Aorta (tissue), 5 donors: ENCODE measurements around the gene RGSL1. TPM values are rescaled to one million over a fixed set of nuclear protein-coding genes. Genes with fewer than 3 reads are reported as not detected.

Experiments
- ATAC-seq: fragments of 200-7000 bp; cut with Tn5 transposase; one replicate; pipeline ENCODE4 v1.9.1; 2022; ENCODE audit warnings: moderate library complexity; ENCODE audit not compliant: low FRiP score
- DNase-seq, 2 donors: peaks; one replicate each; pipeline ENCODE4 v3.0.0-alpha.2; 2020
- H3K27ac ChIP-seq, 2 donors: one replicate each; pipeline ENCODE4 v1.5.1; 2013; ENCODE audit warnings: low read length in 2 of 2, mild to moderate bottlenecking in 2 of 2, moderate library complexity in 2 of 2, control low read depth in 1 of 2, inconsistent platforms in 1 of 2, low read depth in 1 of 2
- H3K27me3 ChIP-seq, 2 donors: one replicate each; pipeline ENCODE4 v1.6.1; 2013; ENCODE audit warnings: control low read depth in 1 of 2, low read length in 1 of 2, mild to moderate bottlenecking in 1 of 2, moderate library complexity in 1 of 2; ENCODE audit not compliant: insufficient read depth in 2 of 2, control insufficient read depth in 1 of 2
- H3K36me3 ChIP-seq, 2 donors: one replicate each; pipeline ENCODE4 v1.6.1; 2013; ENCODE audit warnings: control low read depth in 1 of 2, low read length in 1 of 2, mild to moderate bottlenecking in 1 of 2; ENCODE audit not compliant: insufficient read depth in 2 of 2, control insufficient read depth in 1 of 2
- H3K4me1 ChIP-seq, 2 donors: one replicate each; pipeline ENCODE4 v1.6.1; 2013; ENCODE audit warnings: low read length in 2 of 2, control low read depth in 1 of 2, mild to moderate bottlenecking in 1 of 2, moderate library complexity in 1 of 2; ENCODE audit not compliant: insufficient read depth in 2 of 2, control insufficient read depth in 1 of 2
- H3K4me3 ChIP-seq, 2 donors: one replicate each; pipeline ENCODE4 v1.5.1; 2013; ENCODE audit warnings: low read length in 2 of 2, control low read depth in 1 of 2, mild to moderate bottlenecking in 1 of 2
- H3K9me3 ChIP-seq: one replicate; pipeline ENCODE4 v1.6.1; 2013; ENCODE audit warnings: mild to moderate bottlenecking, low read length; ENCODE audit not compliant: control insufficient read depth
- WGBS, 2 donors: extraction: QIAGEN DNeasy Blood & Tissue Kit; methylation state at CpG; one replicate each; pipeline ENCODE4 v1.1.7; 2013; 5-methylcytosine and 5-hydroxymethylcytosine counted together
- intact Hi-C, 2 donors: fragments of 100-400 bp; cut with DNase I; formaldehyde crosslinking; loops; one replicate each; pipeline versions ENCODE4 v1.14.2 to v1.15.0; 2022
- polyA plus RNA-seq, 2 donors: library from polyadenylated mRNA; stranded (reverse); fragments of 200-250 nt; gene quantifications; one replicate each; pipeline ENCODE4 v1.2.3, GENCODE V29; 2013
- total RNA-seq, 2 donors: library from RNA; stranded (reverse); fragmentation: NEBNext Ultra II Directional; extraction: Animal tissue kit (Norgen Biotek cat#: 25700); gene quantifications; one replicate each; pipeline ENCODE4 v1.2.1, GENCODE V29; 2021
- donor health status: healthy with polysubstance abuse.
- donor health status: Bipolar disorder and iron deficiency.
- donor health status: DM: no; HTN: no; CAD: no.
- donor health status: DM: no; HTN: no; CAD: no.
- donor health status: DM: yes; HTN: yes; CAD: no.

Gene RGSL1
- total and polyA plus RNA-seq, 4 donors = not detected

DNA sequence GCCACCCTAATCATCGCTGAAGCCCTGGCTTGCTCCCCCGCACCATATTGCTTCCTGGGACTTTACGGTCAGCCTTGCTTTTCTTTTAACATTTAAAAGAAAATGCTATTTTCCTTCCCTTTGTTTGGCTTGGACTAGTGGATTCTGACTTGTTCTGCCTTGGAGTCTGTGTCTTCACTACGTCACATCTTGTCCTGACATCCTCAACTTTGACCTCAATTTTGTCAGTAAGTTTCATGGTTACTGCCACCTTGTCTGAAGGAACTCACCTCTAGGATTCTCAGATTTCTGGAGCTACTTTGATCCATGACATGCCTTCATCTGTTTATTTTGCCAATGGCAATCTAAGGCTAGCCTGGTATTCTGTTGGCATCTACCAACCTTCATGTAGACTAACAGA is 134.8 kb downstream of the RGSL1 start:
- intact Hi-C loops = no loop called here
- 88 to 89% methylated on average over 4 of the region's 4 CpGs for WGBS, 2 donors
- Histone ChIP-seq H3K4me3 (no peak overlapping the region), H3K4me1 (no peaks in the 10 kb centered on the region), H3K9me3 (no peaks in the 10 kb centered on the region), H3K27ac (no peak overlapping the region), H3K36me3 (peaks cover under 1 to 8% of the 10 kb centered on the region in 2 donors), H3K27me3 (no peaks in the 10 kb centered on the region)
- ATAC-seq (no peak), DNase-seq (no peak)

DNA sequence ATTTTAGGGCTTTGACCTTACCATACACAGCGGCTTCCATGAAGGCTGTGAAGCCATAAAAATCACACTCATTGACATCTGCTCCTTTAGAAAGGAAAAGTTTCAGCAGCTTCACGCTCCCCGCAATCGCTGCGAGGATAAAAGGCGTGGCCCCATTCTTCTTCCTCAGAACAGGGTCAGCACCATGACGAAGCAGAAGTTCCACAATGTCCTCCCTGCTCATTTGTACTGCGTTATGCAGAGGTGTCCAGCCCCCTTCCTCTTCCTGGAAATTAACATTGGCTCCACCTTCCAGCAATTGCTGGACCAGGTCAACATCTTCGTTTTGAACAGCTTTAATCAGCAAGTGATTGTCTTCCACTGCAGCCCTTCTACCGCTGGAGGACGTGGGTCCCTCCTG is 136.4 kb downstream of the RGSL1 start:
- no peak for ATAC-seq
- 91 to 93% methylated on average over 11 of the region's 11 CpGs for whole genome bisulfite sequencing, 2 donors
- Histone ChIP-seq H3K27me3 (no peaks in the 10 kb centered on the region), H3K27ac (no peak overlapping the region), H3K4me3 (no peak overlapping the region), H3K9me3 (no peaks in the 10 kb centered on the region), H3K4me1 (no peaks in the 10 kb centered on the region), H3K36me3 (peaks cover 0 to 5% of the 10 kb centered on the region in 2 donors)
- intact Hi-C loops = no loop called here
- no peak for DNase-seq

DNA sequence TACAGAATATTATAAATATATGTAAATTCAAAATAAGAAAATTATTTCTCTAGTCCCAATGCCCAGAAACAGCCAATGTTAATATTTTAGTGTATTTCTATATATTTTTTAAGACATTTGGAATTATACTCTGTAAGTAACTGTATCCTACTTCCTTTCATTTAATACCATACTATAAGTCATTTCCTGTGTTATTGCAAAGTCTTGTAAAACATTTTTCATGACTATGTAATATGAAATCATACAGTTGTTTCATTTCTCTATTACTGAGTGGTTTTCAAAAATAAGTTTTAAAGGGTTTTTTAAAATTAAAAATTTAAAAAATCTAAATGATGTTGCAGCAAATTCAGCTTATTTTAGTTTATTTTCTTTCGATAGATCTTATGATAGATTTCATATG is 137.1 kb downstream of the RGSL1 start:
- intact Hi-C loops = no loop called here
- Histone ChIP-seq H3K36me3 (peaks cover 0 to 2% of the 10 kb centered on the region in 2 donors), H3K4me3 (no peak overlapping the region), H3K27ac (no peak overlapping the region), H3K27me3 (no peaks in the 10 kb centered on the region), H3K4me1 (no peaks in the 10 kb centered on the region), H3K9me3 (no peaks in the 10 kb centered on the region)
- ATAC-seq (no peak), DNase-seq (no peak)
- WGBS, 2 donors = 0% methylated on average over 1 of the region's 1 CpG

DNA sequence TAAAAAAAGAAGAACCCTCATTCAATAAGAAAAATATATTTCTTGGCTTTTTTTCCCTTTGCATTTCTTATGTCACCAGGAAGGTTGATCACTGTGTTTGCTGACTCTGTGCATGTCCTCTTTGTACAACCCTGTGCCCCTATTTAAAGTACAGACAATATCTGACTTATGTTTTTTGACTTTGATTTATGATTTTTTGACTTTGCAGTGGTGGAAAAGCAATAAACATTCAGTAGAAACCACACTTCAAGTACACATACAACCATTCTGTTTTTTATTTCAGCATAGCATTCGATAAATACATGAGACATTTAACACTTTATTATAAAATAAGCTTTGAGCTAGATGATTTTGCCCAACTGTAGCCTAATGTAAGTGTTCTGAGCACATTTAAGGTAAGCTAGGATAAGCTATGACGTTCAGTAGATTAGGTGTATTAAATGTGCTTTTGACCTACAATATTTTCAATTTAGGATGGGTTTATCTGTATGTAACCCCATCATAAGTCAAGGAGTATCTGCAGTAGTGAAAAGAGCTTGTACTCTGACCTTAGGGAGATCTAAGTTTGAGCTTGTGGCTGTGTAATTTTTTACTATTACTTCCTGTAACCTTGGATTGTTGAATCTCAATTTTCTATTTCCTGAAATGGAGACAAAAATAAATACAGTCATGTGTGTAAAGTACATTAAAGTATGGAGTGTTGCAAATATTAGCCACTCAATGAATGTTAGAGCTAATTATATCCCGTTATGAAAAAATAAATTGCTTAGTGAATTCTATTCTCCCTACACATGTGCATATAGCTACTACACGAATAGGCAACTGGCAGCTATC is 137.9 kb downstream of the RGSL1 start:
- ATAC-seq = no peak
- intact Hi-C loops = no loop called here
- 53 to 58% methylated on average over 4 of the region's 4 CpGs for WGBS, 2 donors

DNA sequence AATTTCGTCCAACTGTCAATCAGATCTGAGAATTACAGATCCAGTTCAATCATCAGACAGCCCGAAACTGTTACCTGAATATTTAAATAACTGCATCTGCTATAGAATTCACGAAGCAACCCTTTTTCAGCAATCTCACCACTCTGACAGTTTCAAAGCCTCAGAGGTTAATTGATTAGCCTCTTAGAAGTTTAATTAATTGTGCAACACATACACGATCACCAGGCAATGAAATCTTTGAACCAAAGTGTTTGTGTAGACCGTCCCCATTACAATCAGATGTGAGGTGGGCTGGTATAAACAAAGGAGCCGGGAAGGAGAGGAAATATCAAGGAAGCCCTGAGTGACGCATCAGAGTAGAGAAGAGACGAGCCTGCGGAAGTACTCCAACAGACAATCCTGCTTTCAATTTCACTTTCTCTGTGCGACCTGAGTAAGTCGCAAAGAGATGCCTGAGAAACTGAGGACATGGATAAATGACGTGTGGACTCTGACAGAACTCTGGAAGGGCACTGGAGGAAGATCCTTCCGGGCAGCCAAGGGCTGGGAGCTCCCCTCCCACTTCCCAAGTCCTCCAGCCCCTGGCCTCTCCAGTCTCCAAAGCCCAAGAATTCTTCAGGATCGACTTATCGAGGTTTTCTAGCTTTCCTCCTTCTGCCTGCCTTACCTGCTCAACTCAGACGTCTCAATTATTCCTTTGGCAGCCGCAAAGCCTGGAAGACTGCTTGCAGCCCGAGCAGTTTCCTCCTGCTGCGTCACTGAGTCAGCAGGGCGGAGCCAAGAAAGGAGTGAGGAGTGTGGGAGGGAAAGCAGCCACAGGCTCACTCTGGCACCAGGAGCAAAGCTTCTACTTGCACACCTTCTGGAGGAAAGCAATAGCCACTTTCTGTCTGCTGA is 138.8 kb downstream of the RGSL1 start, which contains the start of gene RNASEL:
TSS of gene RNASEL (minus strand) at position 757 of the 897 bp plus-strand sequence. CDS start 2,450 bp downstream, outside the sequence.
- no peaks in the 10 kb centered on the region for H3K36me3 ChIP-seq
- H3K27me3 ChIP-seq = no peaks in the 10 kb centered on the region
- DNase-seq (peak; percentile 89 to 91), ATAC-seq (peak; percentile 92)
- no peaks in the 10 kb centered on the region for H3K4me1 ChIP-seq
- intact Hi-C loops = no loop called here
- H3K4me3 ChIP-seq = peak within 1 kb of the TSS; percentile 73 to 86
- H3K27ac ChIP-seq = peak within 1 kb of the TSS; percentile 17 to 80
- 7 to 8% methylated on average over 20 of the region's 20 CpGs for WGBS, 2 donors
- H3K9me3 ChIP-seq = no peaks in the 10 kb centered on the region

More for the DNA sequence above, 137.9 kb downstream of the RGSL1 start:
- no peak for DNase-seq
- no peaks in the 10 kb centered on the region for H3K27me3 ChIP-seq
- no peaks in the 10 kb centered on the region for H3K36me3 ChIP-seq
- no peaks in the 10 kb centered on the region for H3K4me1 ChIP-seq
- H3K9me3 ChIP-seq = no peaks in the 10 kb centered on the region
- H3K27ac ChIP-seq = no peak overlapping the region
- H3K4me3 ChIP-seq = peak overlapping the region; percentile 73 to 86

DNA sequence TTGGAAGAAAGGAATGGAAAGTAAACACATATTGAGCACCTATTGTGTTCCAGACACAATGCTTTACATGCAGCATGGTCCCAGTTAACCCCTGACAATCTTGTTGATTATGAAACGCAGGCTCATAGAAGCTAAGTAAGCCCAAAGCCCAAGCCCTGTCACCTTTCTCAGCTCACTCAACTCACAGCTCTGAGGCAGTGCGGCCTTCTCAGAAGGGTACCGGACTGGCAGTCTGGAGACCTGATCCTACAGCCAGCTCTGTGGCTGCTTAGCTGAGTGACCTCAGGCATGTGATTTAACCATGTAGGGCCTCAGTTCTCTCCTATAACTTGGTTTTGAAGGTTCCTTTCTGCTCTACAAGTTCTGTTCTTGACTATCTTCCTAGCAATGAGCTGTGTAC is 139.6 kb downstream of the RGSL1 start:
- WGBS, 2 donors = 79 to 80% methylated on average over 3 of the region's 3 CpGs
- intact Hi-C loops = no loop called here

DNA sequence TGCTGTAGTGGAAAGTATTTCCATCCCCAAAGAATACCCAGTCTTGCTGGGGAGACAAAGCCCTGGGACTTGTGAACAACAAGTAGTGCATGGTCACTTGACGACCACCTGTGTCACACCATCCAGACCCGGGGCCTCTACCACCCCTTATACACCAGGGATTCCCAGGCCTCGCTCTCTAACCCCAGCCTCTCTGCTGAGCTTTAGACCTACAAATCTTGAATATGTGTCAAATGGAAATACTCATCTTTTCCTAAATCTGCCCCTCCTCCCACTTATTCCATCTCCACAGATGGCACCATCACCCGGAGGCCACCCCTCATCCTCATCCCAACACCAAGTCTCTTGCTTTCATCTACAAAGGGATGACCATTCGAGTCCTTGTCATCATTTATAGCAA is 140.0 kb downstream of the RGSL1 start:
- H3K27ac ChIP-seq = no peak overlapping the region
- whole genome bisulfite sequencing, 2 donors = 95 to 96% methylated on average over 5 of the region's 5 CpGs
- intact Hi-C loops = loop anchor here (5.0 to 10.0 kb wide), 2 partner anchors 143 to 505 kb away; no protein-coding TSS in a partner anchor
- ATAC-seq (no peak), DNase-seq (no peak)
- H3K9me3 ChIP-seq = no peaks in the 10 kb centered on the region
- no peaks in the 10 kb centered on the region for H3K36me3 ChIP-seq
- H3K4me3 ChIP-seq = no peak overlapping the region
- H3K27me3 ChIP-seq = no peaks in the 10 kb centered on the region
- no peaks in the 10 kb centered on the region for H3K4me1 ChIP-seq

More for the DNA sequence above, 139.6 kb downstream of the RGSL1 start:
- no peak overlapping the region for H3K4me3 ChIP-seq
- H3K27me3 ChIP-seq = no peaks in the 10 kb centered on the region
- DNase-seq = no peak
- H3K9me3 ChIP-seq = no peaks in the 10 kb centered on the region
- peak overlapping the region in 1 of 2 donors; percentile 80 for H3K27ac ChIP-seq
- H3K36me3 ChIP-seq = no peaks in the 10 kb centered on the region
- ATAC-seq = no peak
- no peaks in the 10 kb centered on the region for H3K4me1 ChIP-seq

DNA sequence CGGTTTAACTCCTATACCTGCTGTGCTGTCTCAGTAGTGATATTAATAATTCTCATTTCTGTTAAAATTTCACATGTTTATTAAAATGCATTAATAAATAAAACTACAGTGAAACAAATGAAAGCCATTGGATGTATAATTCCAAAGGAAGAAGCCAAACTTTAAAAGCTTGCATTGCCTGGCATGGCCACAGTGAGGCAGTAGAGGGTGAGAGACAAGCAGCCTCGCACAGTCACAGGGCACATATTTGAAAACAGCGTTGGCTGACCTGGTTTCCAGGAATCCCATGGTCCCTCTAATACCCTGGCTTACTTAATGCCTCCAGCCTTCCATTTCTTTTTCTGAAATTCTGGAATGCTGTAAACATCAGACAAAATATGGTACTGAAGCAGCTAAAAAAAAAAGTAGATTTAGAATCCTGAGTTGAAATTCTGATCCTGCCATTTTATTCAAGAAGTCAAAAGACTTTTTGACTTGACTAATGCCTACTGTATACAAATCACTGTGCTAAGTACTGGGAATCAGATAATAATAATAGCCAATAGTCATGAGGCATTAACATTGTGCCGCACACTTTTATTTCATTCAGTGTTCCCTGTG is 145.8 kb downstream of the RGSL1 start:
- no peaks in the 10 kb centered on the region for H3K4me1 ChIP-seq
- intact Hi-C loops = loop anchor here in 1 of 2 donors (10.0 kb wide), 1 partner anchor 511 kb away; no protein-coding TSS in a partner anchor
- WGBS, 2 donors = 34 to 36% methylated on average over 4 of the region's 4 CpGs
- H3K27ac ChIP-seq = peak overlapping the region in 1 of 2 donors; percentile 38
- ATAC-seq (peak; percentile 89), DNase-seq (peak; percentile 83 to 88)
- no peak overlapping the region for H3K4me3 ChIP-seq
- no peaks in the 10 kb centered on the region for H3K9me3 ChIP-seq
- H3K27me3 ChIP-seq = no peaks in the 10 kb centered on the region
- H3K36me3 ChIP-seq = no peaks in the 10 kb centered on the region
